SK-N-SH (cell line): ENCODE results near the gene ACAP2. TPM values are rescaled to one million over a fixed set of nuclear protein-coding genes. Genes with fewer than 3 reads are reported as not detected.

Experiments
- CTCF ChIA-PET: fragments of 300-600, 350-600 bp; formaldehyde crosslinking; extraction: SDS; loops from one replicate; lab custom pipeline; 2021; lab: Yijun Ruan, JAX
- POLR2A ChIA-PET: fragments of 350-600 bp; sonication (Branson Sonifier 250); formaldehyde crosslinking; extraction: SDS; loops from one replicate; lab custom pipeline; 2020; ENCODE audit warnings: antibody characterized with exemption, inconsistent platforms; lab: Yijun Ruan, JAX
- DNase-seq: peaks from one replicate; pipeline ENCODE4 v3.0.0; 2012
- H2AFZ ChIP-seq: fragments of 200-600 bp; sonication (generic); 2 replicates; pipeline ENCODE4 v1.8.1; 2016; ENCODE audit warnings: antibody characterized with exemption, mild to moderate bottlenecking, low read depth
- H3F3A ChIP-seq: fragments of 200-600 bp; sonication (generic); replicated peaks from 2 replicates; pipeline ENCODE3; 2016; ENCODE audit warnings: antibody characterized with exemption, mild to moderate bottlenecking; ENCODE audit not compliant: insufficient read depth
- H3K27ac ChIP-seq, 2 experiments: fragments of 200-500 bp in 1 of 2; fragments of 200-600 bp in 1 of 2; sonication (Bioruptor generic) in 1 of 2; sonication (generic), shearing (Covaris generic) in 1 of 2; 2 replicates each; pipeline versions ENCODE4 v1.5.1 to v1.6.1; 2014 to 2016; ENCODE audit warnings: low read depth in 2 of 2, inconsistent platforms in 1 of 2, low read length in 1 of 2, mild to moderate bottlenecking in 1 of 2, mixed read lengths in 1 of 2
- H3K27me3 ChIP-seq: fragments of 200-600 bp; sonication (generic), shearing (Covaris generic); 2 replicates; pipeline ENCODE4 v1.6.1; 2016; ENCODE audit warnings: mixed run types; ENCODE audit not compliant: insufficient read depth
- H3K36me3 ChIP-seq, 2 experiments: fragments of 200-500 bp in 1 of 2; fragments of 200-600 bp in 1 of 2; sonication (Bioruptor generic) in 1 of 2; sonication (generic) in 1 of 2; replicated peaks in 1 of 2; 2 replicates each; pipeline versions ENCODE3 to v1.5.1; 2014 to 2016; ENCODE audit warnings: low read length in 1 of 2, mild to moderate bottlenecking in 1 of 2; ENCODE audit not compliant: insufficient read depth in 2 of 2, control insufficient read depth in 1 of 2
- H3K4me1 ChIP-seq, 2 experiments: fragments of 200-500 bp in 1 of 2; fragments of 200-600 bp in 1 of 2; sonication (Bioruptor generic) in 1 of 2; sonication (generic), shearing (Covaris generic) in 1 of 2; 2 replicates each; pipeline versions ENCODE4 v1.5.1 to v1.6.1; 2014 to 2016; ENCODE audit warnings: low read depth in 1 of 2, low read length in 1 of 2, mixed run types in 1 of 2; ENCODE audit not compliant: insufficient read depth in 2 of 2, control insufficient read depth in 1 of 2
- H3K4me2 ChIP-seq: fragments of 200-600 bp; sonication (generic), shearing (Covaris generic); 2 replicates; pipeline ENCODE4 v1.6.1; 2017; ENCODE audit warnings: mixed run types
- H3K4me3 ChIP-seq, 2 experiments: fragments of 200-500 bp in 1 of 2; fragments of 200-600 bp in 1 of 2; sonication (Bioruptor generic) in 1 of 2; sonication (generic), shearing (Covaris generic) in 1 of 2; 2 replicates each; pipeline versions ENCODE4 v1.5.1 to v1.8.1; 2014 to 2016; ENCODE audit warnings: low read depth in 2 of 2, inconsistent platforms in 1 of 2, low read length in 1 of 2, mild to moderate bottlenecking in 1 of 2, mixed read lengths in 1 of 2, moderate library complexity in 1 of 2
- H3K79me2 ChIP-seq: fragments of 200-600 bp; sonication (generic); 2 replicates; pipeline ENCODE4 v1.8.1; 2017; ENCODE audit warnings: mild to moderate bottlenecking; ENCODE audit not compliant: insufficient read depth
- H3K9ac ChIP-seq: fragments of 200-600 bp; sonication (generic); 2 replicates; pipeline ENCODE4 v1.6.1; 2017; ENCODE audit warnings: mixed run types
- H3K9me2 ChIP-seq: fragments of 200-600 bp; sonication (generic); 2 replicates; pipeline ENCODE4 v1.6.1; 2017; ENCODE audit warnings: mixed run types
- H3K9me3 ChIP-seq: fragments of 200-600 bp; sonication (generic); 2 replicates; pipeline ENCODE4 v1.6.1; 2017; ENCODE audit warnings: mixed run types, mild to moderate bottlenecking, moderate library complexity
- H4K20me1 ChIP-seq: fragments of 200-600 bp; sonication (generic); 2 replicates; pipeline ENCODE4 v1.6.1; 2017; ENCODE audit warnings: mild to moderate bottlenecking, mixed run types; ENCODE audit not compliant: insufficient read depth
- CHD2 ChIP-seq: fragments of 150-350 bp; IDR thresholded peaks from 2 replicates; pipeline ENCODE4 v1.6.1; 2018; ENCODE audit warnings: low read length; ENCODE audit not compliant: partially characterized antibody
- ELF1 ChIP-seq: IDR thresholded peaks from 2 replicates; pipeline ENCODE4 v1.4.0; 2012
- EP300 ChIP-seq, 2 experiments: IDR thresholded peaks; 2 replicates each; pipeline versions ENCODE4 v1.4.0 to v1.6.1; 2012; ENCODE audit warnings: borderline replicate concordance in 1 of 2, low read depth in 1 of 2, low read length in 1 of 2
- EZH2phosphoT487 ChIP-seq: fragments of 200-600 bp; sonication (generic); IDR thresholded peaks from 2 replicates; pipeline ENCODE4 v1.6.1; 2017; ENCODE audit warnings: low read depth, mixed run types, mild to moderate bottlenecking, antibody characterized with exemption, moderate library complexity, borderline replicate concordance
- FOXJ3 ChIP-seq: sonication (generic); formaldehyde crosslinking; IDR thresholded peaks from 2 replicates; pipeline ENCODE4 v1.5.1; 2020; ENCODE audit warnings: mild to moderate bottlenecking, missing genetic modification reagents
- GATA2 ChIP-seq: sonication (generic); formaldehyde crosslinking; IDR thresholded peaks from 2 replicates; pipeline ENCODE4 v1.5.0; 2020; ENCODE audit warnings: mild to moderate bottlenecking, missing genetic modification reagents
- JUND ChIP-seq: IDR thresholded peaks from 2 replicates; pipeline ENCODE4 v1.4.0; 2012
- NFIC ChIP-seq: IDR thresholded peaks from 2 replicates; pipeline ENCODE4 v1.4.0; 2012; ENCODE audit warnings: borderline replicate concordance
- NRF1 ChIP-seq: IDR thresholded peaks from 2 replicates; pipeline ENCODE4 v1.6.1; 2012; ENCODE audit warnings: low read depth, mild to moderate bottlenecking, low read length
- POLR2AphosphoS5 ChIP-seq: IDR thresholded peaks from 2 replicates; pipeline ENCODE4 v1.6.1; 2012; ENCODE audit warnings: low read depth, low read length
- RFX5 ChIP-seq: IDR thresholded peaks from 2 replicates; pipeline ENCODE4 v1.6.1; 2012; ENCODE audit warnings: mild to moderate bottlenecking, improper control_type of control experiment, low read length
- SIN3A ChIP-seq: IDR thresholded peaks from 2 replicates; pipeline ENCODE4 v1.6.1; 2012; ENCODE audit warnings: low read depth, mild to moderate bottlenecking, low read length, moderate library complexity, borderline replicate concordance
- TAF1 ChIP-seq: IDR thresholded peaks from 2 replicates; pipeline ENCODE4 v1.6.1; 2012; ENCODE audit warnings: low read depth, mild to moderate bottlenecking, low read length, moderate library complexity, borderline replicate concordance
- TEAD4 ChIP-seq: IDR thresholded peaks from 2 replicates; pipeline ENCODE4 v1.4.0; 2012; ENCODE audit warnings: mild to moderate bottlenecking, borderline replicate concordance; ENCODE audit not compliant: insufficient read depth
- WGBS: methylation state at CpG from one replicate; pipeline ENCODE4 v1.1.6; 2017; ENCODE audit warnings: low lambda C conversion rate; 5-methylcytosine and 5-hydroxymethylcytosine counted together
- polyA plus RNA-seq, 3 experiments: library from polyadenylated mRNA; depleted of rRNA; stranded (reverse); fragments of >200 nt; gene quantifications; 2 replicates each; pipeline ENCODE4 v1.2.3, GENCODE V29; 2012
- TF ChIP-seq, protein P1 (sequence below): IDR thresholded peaks from 2 replicates; pipeline ENCODE4 v1.6.1; 2012; ENCODE audit warnings: mild to moderate bottlenecking, low read depth, low read length, moderate library complexity
- TF ChIP-seq, protein P2 (sequence below): IDR thresholded peaks from 2 replicates; pipeline ENCODE4 v1.4.0; 2012; ENCODE audit warnings: low read depth, borderline replicate concordance

Gene ACAP2
- polyA plus RNA-seq, 1 of the 3 experiments (the other 2 are of a cell fraction) = 6.8 TPM

DNA sequence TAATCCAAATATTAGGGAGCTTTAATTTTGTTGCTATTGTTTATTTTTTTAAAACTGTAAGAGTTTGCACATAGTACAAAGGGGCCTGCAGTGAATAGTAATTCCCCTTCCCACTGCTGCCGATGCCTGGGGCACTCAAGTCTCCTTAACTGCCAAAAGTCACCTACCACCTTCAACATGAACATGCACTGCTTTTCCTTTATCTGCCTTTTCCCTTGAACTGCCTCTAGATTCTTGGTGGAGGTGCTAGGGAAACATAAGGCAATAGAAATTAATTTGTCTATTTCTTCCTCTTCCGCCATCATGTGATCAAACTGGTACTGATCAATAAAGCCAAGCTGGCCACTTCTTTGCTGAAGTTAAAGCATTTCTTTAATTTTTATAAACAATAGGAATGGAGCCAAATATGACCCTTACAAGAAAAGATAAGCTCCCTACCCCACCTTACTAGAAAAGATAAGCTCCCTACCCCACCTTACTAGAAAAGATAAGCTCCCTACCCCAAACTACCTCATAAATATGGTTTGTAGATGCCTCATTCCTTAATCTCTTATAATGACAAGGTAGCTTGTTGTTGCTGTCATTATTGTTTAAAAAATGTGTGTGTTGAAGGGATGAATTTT lies 17.4 kb upstream of the ACAP2 start:
- H3K9me2 ChIP-seq = no peaks in the 10 kb centered on the region
- 93% methylated on average over 2 of the region's 2 CpGs for WGBS
- H2AFZ ChIP-seq = no peak overlapping the region
- no peaks in the 10 kb centered on the region for H3K27me3 ChIP-seq
- H3K4me1 ChIP-seq = peaks cover 0 to 9% of the 10 kb centered on the region in 2 experiments; a peak in 1 of 4 replicates
- H3K9me3 ChIP-seq = no peaks in the 10 kb centered on the region
- H3K4me3 ChIP-seq = no peak overlapping the region
- no peaks in the 10 kb centered on the region for H4K20me1 ChIP-seq
- TF ChIP-seq, protein P1, sequence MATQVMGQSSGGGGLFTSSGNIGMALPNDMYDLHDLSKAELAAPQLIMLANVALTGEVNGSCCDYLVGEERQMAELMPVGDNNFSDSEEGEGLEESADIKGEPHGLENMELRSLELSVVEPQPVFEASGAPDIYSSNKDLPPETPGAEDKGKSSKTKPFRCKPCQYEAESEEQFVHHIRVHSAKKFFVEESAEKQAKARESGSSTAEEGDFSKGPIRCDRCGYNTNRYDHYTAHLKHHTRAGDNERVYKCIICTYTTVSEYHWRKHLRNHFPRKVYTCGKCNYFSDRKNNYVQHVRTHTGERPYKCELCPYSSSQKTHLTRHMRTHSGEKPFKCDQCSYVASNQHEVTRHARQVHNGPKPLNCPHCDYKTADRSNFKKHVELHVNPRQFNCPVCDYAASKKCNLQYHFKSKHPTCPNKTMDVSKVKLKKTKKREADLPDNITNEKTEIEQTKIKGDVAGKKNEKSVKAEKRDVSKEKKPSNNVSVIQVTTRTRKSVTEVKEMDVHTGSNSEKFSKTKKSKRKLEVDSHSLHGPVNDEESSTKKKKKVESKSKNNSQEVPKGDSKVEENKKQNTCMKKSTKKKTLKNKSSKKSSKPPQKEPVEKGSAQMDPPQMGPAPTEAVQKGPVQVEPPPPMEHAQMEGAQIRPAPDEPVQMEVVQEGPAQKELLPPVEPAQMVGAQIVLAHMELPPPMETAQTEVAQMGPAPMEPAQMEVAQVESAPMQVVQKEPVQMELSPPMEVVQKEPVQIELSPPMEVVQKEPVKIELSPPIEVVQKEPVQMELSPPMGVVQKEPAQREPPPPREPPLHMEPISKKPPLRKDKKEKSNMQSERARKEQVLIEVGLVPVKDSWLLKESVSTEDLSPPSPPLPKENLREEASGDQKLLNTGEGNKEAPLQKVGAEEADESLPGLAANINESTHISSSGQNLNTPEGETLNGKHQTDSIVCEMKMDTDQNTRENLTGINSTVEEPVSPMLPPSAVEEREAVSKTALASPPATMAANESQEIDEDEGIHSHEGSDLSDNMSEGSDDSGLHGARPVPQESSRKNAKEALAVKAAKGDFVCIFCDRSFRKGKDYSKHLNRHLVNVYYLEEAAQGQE = no peak
- TF ChIP-seq EZH2phosphoT487 (no peak), CHD2 (no peak), NFIC (no peak), ELF1 (no peak), POLR2AphosphoS5 (no peak), GATA2 (no peak), SIN3A (no peak), TAF1 (no peak), RFX5 (no peak), JUND (no peak), NRF1 (no peak), EP300 (IDR thresholded peaks at IDR 0.05; ENCODE audit: borderline replicate concordance in 1 of 2, low read depth in 1 of 2, low read length in 1 of 2) (no peak), FOXJ3 (CRISPR knock-in tag) (no peak), TEAD4 (no peak)
- TF ChIP-seq, protein P2, sequence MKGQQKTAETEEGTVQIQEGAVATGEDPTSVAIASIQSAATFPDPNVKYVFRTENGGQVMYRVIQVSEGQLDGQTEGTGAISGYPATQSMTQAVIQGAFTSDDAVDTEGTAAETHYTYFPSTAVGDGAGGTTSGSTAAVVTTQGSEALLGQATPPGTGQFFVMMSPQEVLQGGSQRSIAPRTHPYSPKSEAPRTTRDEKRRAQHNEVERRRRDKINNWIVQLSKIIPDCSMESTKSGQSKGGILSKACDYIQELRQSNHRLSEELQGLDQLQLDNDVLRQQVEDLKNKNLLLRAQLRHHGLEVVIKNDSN = no peak
- no peak overlapping the region for H3K9ac ChIP-seq
- POLR2A ChIA-PET = interaction anchor here (1.2 kb wide), 1 partner anchor 17 kb away, joined by 3 read pairs; the partner anchor contains the start of gene ACAP2
- H3K79me2 ChIP-seq = no peaks in the 10 kb centered on the region
- CTCF ChIA-PET = interaction anchor here (1.0 to 1.4 kb wide), 2 partner anchors 19 to 189 kb away, joined by 3 read pairs; partner anchors contain the start of gene XXYLT1
- no peak overlapping the region for H3K4me2 ChIP-seq
- DNase-seq = no peak
- no peaks in the 10 kb centered on the region for H3F3A ChIP-seq
- no peak overlapping the region for H3K27ac ChIP-seq
- no peaks in the 10 kb centered on the region for H3K36me3 ChIP-seq
